A172 (cell line): Measurements from ENCODE around the gene ST3GAL3. TPM values are rescaled to one million over a fixed set of nuclear protein-coding genes. Genes with fewer than 3 reads are reported as not detected.

ENCODE experiments used
- DNase-seq: peaks from one replicate; pipeline ENCODE4 v3.0.0-alpha.2; 2015; ENCODE audit warnings: low spot score
- total RNA-seq: library from RNA; depleted of rRNA; stranded (reverse); fragments of >200 nt; shearing (Covaris generic); gene quantifications from 2 replicates; pipeline ENCODE4 v1.2.3, GENCODE V29; 2014

Gene ST3GAL3
- total RNA-seq, 1 experiment from 2014 or later: 7.4 TPM

DNA sequence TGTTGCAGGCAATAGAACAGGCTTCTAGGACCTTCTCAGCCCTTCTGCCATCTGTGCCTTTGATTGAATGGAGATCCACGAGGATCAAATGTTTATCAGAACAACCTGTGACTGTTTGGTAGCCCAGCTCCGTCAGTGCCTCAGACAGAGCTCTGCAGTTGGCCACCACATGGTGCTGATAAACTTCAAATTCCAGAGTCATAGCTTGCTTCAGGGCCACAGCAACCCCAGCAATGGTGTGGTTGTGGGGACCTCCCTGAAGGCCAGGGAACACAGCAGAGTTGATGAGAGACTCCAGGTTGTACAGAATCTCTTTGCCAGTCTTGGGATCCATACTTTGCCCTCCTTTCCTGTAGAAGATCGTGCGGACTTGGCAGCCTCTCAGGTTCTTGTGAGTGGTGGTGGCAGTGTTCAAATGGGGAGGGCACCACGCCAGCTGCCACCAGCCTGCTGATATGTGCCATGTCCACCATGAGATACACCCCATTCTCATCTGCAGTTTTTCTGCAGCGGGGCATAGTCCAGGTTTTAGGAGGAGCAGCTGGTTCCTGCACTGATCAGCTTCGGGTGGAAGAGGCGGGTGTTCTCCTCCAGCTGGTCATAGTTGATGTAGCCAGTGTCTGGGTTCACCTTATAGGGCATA lies 143.4 kb downstream of the ST3GAL3 start:
- no peak for DNase-seq

- DNase-seq: no peak
Measured at GRCh38 chr1:43851561-43852338, 144.4 kb downstream of the ST3GAL3 start.

GRCh38 chr1:43853161-43853921 lies 146.0 kb downstream of the ST3GAL3 start:
- peak; percentile 68 for DNase-seq

GRCh38 chr1:43854473-43854872 lies 147.1 kb downstream of the ST3GAL3 start:
- DNase-seq: no peak

- no peak for DNase-seq
Measured at GRCh38 chr1:43856188-43856587, 148.9 kb downstream of the ST3GAL3 start.

DNA sequence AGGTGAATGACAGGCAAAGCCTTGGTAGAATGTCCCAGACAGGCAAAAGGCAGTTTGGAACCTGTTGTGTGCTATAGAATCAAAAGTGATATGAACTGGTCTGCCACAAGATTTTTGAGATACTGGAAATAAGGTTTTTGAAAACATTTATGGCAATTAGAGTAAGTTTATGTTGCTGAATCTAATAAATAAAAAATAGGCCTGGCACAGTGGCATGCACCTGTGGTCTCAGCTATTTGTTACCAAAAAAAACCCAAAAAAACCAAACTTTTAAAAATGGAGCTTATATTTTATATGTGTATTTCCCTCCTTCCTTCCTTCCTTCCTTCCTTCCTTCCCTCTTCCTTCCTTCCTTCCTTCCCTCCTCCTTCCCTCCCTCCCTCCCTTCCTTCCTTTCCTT lies 149.8 kb downstream of the ST3GAL3 start:
- DNase-seq: no peak

DNA sequence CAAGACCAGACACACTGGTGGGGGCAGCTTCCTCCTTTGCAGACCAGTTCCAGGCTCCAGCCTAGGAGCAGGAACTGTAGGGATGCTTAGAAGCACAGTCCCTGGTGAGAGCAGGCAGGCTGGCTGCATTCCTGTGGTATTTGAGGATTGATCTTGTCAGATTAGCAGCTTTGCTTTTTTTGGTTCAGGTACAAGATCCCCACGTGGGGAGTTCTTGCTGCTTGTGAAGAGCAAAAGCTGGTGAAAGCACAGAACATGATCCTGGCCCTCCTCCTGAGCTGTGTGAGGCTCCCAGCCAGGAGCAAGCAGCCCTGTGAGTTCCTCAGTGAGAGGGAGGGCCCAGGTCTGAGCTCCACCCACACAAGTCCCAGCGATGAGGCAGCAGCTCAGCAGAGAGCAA lies 151.0 kb downstream of the ST3GAL3 start:
- peak; percentile 98 for DNase-seq

- peak; percentile 24 for DNase-seq
Measured at GRCh38 chr1:43861337-43861736, 154.0 kb downstream of the ST3GAL3 start.

DNA sequence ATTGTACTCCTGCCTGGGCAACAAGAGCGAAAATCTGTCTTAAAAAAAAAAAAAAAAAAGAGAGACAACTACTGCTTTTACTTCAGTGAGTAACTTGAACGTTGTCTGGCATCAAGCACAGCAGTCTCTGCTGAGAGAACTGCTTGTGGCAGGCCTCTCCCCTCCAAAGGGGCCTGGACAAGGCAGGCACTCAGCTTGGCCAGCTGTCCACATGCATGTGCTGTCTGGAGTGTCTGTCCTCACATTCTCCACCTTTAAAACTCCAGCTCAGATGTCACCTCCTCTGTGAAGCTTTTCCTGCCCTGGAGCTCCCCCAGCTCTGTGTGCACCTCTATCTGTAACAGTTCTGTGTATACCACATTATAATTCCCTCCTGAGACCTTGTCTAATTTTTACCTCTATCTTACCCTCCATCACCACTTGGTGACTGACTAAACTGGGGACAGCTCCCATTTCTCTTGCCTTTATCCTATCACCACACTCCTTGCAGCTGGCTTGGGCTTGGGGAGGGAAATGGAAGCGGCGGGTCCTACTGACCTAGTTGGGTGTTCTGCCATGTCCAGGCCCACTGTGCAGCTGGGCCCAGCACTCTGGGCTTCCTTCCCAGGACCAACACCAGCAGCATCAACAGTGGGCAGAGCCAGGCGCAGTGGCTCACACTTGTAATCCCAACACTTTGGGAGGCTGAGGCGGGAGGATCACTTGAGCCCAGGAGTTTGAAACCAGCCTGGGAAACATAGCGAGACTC lies 154.8 kb downstream of the ST3GAL3 start:
- no peak for DNase-seq

DNA sequence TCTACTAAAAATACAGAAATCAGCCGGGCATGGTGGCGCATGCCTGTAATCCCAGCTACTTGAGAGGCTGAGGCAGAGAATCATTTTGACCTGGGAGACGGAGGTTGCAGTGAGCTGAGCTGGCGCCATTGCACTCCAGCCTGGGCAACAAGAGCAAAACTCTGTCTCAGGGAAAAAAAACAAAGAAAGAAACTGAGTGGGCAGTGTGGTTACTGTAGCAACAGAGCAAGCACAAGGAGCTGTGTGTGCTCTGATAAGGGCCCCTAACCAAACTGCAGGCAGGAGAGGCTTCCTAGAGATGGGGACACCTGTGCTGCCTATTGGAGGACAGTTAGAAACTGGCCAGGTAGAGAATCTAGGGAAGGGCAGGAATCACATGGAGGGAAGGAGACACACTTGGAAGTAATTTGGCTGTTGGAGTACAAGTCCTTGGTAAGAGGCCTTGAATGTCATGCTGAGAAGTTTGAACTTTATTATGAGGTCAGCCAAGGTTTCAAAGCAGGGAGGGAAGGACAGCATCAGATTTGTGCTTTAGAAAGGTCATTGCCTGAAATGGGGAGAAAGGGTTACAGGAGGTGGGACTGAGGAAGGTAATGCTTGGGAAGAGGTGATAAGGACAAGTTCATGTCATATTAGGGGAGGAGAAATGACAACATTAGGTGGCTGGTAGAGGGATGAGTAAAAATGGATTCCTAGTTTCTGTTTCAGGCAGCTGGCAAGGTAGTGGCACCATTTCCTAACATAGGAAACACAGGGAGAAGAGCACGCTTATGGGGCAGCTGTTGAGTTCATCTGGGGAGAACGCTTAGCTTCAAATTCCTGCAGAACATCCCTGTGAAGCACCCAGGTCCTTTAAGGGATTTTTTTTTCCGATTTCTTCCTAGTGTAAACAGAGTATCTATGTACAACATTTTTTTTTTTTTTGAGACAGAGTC lies 157.0 kb downstream of the ST3GAL3 start:
- no peak for DNase-seq

GRCh38 chr1:43866201-43866600 lies 158.9 kb downstream of the ST3GAL3 start:
- no peak for DNase-seq

DNA sequence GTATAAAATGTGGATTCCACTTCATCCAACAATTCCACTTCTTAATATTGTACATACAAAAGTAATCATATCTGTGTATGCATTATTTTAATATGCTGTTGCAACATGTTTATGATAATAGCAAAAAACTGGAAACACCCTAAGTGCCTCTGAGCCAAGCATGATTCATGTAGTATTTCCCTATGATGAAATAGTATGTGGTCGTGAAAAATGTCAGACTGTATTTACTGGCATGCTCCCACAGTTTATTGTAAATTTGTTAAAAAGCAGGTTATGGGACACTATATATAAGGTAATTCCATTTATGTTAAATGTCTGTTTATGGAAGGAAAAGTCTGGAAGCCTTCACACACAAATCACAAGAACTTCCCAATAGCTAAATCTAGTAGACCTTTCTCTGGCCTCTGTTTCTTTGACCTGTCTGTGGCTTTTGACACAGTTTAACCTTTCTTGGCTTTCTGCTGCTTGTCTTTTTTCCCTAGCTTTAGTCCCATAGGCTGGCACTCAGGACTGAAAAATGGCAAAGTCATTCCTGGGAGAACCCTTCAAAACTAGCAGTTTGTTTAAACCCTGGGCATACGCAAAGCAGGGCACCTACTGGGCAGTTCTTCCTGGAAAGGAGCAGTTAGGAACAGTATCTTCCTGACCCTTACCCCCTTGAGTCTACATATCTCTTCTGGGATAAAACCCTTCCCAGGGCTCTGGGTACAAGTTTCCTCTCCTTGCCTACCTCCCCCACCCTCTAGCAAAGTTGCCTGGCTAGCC lies 160.8 kb downstream of the ST3GAL3 start:
- DNase-seq: no peak

GRCh38 chr1:43868741-43869067 lies 161.4 kb downstream of the ST3GAL3 start:
- no peak for DNase-seq

DNA sequence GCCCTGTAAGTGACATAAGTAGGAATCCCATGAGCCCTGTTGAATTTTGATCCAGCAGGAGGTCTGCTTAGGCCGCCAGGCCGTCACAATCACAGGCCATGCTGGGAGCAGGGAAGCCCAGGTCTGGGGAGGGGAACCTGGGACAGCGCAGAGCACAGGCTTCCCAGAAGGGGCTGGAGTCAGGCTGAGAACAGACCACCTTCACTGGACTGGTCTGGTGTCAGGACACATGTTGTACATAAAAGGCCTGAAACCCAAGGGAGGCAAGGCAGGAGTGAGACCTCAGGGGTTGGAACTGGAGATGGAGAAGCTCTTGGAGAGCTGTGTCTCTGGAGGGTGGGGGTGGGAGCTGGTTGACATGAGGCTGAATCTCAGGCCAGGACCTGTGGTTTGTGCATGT lies 163.0 kb downstream of the ST3GAL3 start:
- no peak for DNase-seq

- DNase-seq: no peak
Measured at GRCh38 chr1:43871181-43871910, 164.0 kb downstream of the ST3GAL3 start.

GRCh38 chr1:43872280-43872679 lies 164.9 kb downstream of the ST3GAL3 start:
- DNase-seq: no peak

- DNase-seq: no peak
Measured at GRCh38 chr1:43873851-43874250, 166.5 kb downstream of the ST3GAL3 start.

GRCh38 chr1:43874716-43875115 lies 167.4 kb downstream of the ST3GAL3 start:
- no peak for DNase-seq

DNA sequence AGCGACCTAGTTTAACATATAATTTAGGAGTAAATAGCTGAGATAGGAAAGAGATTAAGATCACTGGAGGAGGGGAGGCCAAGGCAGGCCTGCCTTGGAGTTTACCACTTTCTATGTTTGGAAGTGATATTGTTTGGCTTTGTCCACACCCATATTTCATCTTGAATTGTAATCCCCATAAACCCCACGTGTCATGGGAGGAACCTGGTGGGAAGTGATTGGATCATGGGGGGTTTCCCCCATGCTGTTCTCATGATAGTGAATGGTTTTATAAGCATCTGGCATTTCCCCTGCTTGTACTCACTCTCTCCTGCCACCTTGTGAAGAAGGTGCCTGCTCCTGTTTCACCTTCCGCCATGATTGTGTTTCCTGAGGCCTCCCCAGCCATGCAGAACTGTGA lies 168.0 kb downstream of the ST3GAL3 start:
- DNase-seq: no peak

- DNase-seq: no peak
Measured at GRCh38 chr1:43877101-43877500, 169.8 kb downstream of the ST3GAL3 start.
